Suprapubic skin (tissue), 4 donors: ENCODE results near the gene RAB20.

Experiments used
- EP300 ChIP-seq: sonication (generic); formaldehyde crosslinking; IDR thresholded peaks from one replicate; pipeline ENCODE4 v1.6.1; 2017; ENCODE audit warnings: antibody characterized with exemption
- POLR2AphosphoS5 ChIP-seq, 3 donors: sonication (generic); formaldehyde crosslinking; IDR thresholded peaks; one replicate each; pipeline ENCODE4 v1.6.1; 2017; ENCODE audit warnings: antibody characterized with exemption in 3 of 3
- TF ChIP-seq, protein P1 (sequence below), 2 donors: fragments of 200-600 bp in 1 of 2; fragments of 450-650 bp in 1 of 2; sonication (generic) in 1 of 2; IDR thresholded peaks; one replicate each; pipeline ENCODE4 v1.5.1; 2016 to 2019; ENCODE audit warnings: antibody characterized with exemption in 2 of 2, mild to moderate bottlenecking in 1 of 2, moderate library complexity in 1 of 2

DNA sequence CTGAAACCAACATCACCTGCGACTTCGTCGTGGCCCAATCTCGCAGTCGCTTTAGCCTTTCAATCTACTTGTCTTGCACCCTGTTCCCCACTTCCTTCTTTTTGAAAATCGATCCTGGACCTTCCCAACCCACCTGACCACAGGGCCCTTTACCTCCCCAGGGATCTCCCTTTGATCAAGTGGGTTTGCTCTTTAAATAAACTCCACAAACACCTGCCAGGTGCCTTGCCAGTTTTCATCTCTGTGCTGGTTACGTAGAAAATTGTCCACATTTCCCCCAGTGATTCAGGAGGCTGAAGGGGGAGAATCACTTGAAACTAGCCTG is 14.5 kb upstream of the RAB20 start:
- TF ChIP-seq EP300: no peak
- TF ChIP-seq POLR2AphosphoS5 (IDR thresholded peaks at IDR 0.05): no peak
- TF ChIP-seq, protein P1, sequence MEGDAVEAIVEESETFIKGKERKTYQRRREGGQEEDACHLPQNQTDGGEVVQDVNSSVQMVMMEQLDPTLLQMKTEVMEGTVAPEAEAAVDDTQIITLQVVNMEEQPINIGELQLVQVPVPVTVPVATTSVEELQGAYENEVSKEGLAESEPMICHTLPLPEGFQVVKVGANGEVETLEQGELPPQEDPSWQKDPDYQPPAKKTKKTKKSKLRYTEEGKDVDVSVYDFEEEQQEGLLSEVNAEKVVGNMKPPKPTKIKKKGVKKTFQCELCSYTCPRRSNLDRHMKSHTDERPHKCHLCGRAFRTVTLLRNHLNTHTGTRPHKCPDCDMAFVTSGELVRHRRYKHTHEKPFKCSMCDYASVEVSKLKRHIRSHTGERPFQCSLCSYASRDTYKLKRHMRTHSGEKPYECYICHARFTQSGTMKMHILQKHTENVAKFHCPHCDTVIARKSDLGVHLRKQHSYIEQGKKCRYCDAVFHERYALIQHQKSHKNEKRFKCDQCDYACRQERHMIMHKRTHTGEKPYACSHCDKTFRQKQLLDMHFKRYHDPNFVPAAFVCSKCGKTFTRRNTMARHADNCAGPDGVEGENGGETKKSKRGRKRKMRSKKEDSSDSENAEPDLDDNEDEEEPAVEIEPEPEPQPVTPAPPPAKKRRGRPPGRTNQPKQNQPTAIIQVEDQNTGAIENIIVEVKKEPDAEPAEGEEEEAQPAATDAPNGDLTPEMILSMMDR (IDR thresholded peaks at IDR 0.05): no peak
